BE2C (cell line): ENCODE data around the gene ZNF835.

Source experiments
- DNase-seq: peaks from one replicate; pipeline ENCODE4 v3.0.0-alpha.2; 2020
- H3K27me3 ChIP-seq: fragments of 250-450 bp; sonication (Bioruptor Pico); 2 replicates; pipeline ENCODE4 v1.5.1; 2020; ENCODE audit warnings: mild to moderate bottlenecking
- H3K36me3 ChIP-seq: fragments of 250-450 bp; sonication (Bioruptor Pico); 2 replicates; pipeline ENCODE4 v1.5.1; 2020; ENCODE audit warnings: mild to moderate bottlenecking
- H3K4me1 ChIP-seq: fragments of 250-450 bp; sonication (Bioruptor Pico); 2 replicates; pipeline ENCODE4 v1.5.1; 2020
- H3K4me3 ChIP-seq: 2 replicates; pipeline ENCODE4 v1.5.1; 2011; ENCODE audit warnings: low read depth, low read length
- H3K9me3 ChIP-seq: fragments of 250-450 bp; sonication (Bioruptor Pico); 2 replicates; pipeline ENCODE4 v1.5.1; 2020
- TF ChIP-seq, protein P1 (sequence below): IDR thresholded peaks from 2 replicates; pipeline ENCODE4 v1.5.1; 2012; ENCODE audit warnings: mild to moderate bottlenecking, low read depth, low read length

ZNF835 gene

DNA sequence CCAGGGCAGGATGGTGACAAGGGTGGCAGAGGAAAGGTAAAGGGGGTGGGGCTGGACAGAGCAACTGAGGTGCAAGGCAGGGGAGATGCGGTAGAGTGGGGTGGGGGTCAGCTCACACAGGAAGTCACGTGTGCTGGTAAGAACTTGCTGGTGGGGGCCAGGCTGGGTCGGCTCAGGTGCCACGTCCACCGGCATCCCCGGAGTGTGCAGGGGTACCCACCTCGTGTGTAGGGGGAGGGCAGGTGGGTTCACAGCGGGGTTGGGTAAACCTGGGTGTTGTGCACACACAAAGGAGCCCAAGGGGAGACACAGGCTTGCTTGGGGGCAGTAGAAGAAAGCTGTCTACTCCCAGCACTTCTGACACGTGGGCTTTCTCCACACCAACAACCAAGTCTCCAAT, 2.9 kb downstream of the ZNF835 start:
- Histone ChIP-seq H3K4me3 (no peak overlapping the region), H3K36me3 (no peaks in the 10 kb centered on the region), H3K27me3 (no peaks in the 10 kb centered on the region), H3K9me3 (no peaks in the 10 kb centered on the region; the same call in 1 of the 2 replicates), H3K4me1 (no peaks in the 10 kb centered on the region)
- TF ChIP-seq, protein P1, sequence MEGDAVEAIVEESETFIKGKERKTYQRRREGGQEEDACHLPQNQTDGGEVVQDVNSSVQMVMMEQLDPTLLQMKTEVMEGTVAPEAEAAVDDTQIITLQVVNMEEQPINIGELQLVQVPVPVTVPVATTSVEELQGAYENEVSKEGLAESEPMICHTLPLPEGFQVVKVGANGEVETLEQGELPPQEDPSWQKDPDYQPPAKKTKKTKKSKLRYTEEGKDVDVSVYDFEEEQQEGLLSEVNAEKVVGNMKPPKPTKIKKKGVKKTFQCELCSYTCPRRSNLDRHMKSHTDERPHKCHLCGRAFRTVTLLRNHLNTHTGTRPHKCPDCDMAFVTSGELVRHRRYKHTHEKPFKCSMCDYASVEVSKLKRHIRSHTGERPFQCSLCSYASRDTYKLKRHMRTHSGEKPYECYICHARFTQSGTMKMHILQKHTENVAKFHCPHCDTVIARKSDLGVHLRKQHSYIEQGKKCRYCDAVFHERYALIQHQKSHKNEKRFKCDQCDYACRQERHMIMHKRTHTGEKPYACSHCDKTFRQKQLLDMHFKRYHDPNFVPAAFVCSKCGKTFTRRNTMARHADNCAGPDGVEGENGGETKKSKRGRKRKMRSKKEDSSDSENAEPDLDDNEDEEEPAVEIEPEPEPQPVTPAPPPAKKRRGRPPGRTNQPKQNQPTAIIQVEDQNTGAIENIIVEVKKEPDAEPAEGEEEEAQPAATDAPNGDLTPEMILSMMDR, result no peak
- DNase-seq, result no peak

DNA sequence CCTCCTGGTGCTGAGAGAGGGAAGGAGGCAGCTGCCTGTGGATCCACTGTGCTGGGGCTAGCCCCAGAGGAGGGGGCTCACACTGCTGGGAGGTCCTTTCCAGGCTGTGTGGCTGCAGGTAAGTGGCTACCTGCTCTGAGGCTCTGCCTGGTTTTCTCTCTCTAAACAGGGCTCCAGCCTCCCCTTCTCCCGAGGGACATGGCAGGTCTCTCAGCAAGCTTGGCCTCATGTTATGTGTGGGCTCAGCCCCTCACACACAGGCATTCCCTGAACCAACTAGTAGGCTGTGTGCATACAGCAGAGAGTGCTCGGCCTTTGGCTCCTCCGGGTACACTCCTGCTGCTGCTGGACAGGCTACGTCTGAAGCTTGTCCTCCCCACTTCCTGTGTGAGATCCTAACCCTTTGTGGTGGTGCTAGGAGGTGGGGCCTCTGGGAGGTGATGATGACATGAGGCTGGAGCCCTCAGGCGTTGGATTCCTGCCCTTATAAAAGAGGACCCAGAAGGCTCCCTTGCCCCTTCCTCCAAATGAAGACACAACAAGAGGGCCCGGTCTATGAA, 4.2 kb downstream of the ZNF835 start:
- DNase-seq, result no peak
- no peak overlapping the region for H3K4me3 ChIP-seq
- no peaks in the 10 kb centered on the region for H3K36me3 ChIP-seq
- H3K9me3 ChIP-seq, result no peaks in the 10 kb centered on the region; the same call in 1 of the 2 replicates
- H3K27me3 ChIP-seq, result no peaks in the 10 kb centered on the region
- TF ChIP-seq, protein P1, result no peak
- no peaks in the 10 kb centered on the region for H3K4me1 ChIP-seq

DNA sequence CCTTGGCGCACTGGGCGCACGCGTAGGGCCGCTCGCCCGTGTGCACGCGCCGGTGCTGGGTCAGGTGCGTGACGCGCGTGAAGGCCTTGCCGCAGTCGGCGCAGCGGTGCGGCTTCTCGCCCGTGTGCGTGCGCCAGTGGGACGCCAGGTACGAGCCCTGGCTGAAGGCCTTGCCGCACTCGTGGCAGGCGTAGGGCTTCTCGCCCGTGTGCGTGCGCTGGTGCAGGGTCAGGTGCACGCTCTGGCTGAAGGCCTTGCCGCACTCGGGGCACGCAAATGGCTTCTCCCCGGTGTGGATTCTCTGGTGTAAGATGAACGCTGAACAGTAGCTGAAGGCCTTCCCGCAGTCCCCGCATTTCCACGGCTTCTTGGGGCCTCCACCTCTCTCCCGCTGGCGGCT, 7.0 kb downstream of the ZNF835 start:
- DNase-seq, result no peak
- H3K36me3 ChIP-seq, result no peaks in the 10 kb centered on the region
- H3K4me1 ChIP-seq, result no peaks in the 10 kb centered on the region
- H3K4me3 ChIP-seq, result no peak overlapping the region
- no peaks in the 10 kb centered on the region; the same call in none of the 2 replicates for H3K9me3 ChIP-seq
- TF ChIP-seq, protein P1, result no peak
- H3K27me3 ChIP-seq, result no peaks in the 10 kb centered on the region

DNA sequence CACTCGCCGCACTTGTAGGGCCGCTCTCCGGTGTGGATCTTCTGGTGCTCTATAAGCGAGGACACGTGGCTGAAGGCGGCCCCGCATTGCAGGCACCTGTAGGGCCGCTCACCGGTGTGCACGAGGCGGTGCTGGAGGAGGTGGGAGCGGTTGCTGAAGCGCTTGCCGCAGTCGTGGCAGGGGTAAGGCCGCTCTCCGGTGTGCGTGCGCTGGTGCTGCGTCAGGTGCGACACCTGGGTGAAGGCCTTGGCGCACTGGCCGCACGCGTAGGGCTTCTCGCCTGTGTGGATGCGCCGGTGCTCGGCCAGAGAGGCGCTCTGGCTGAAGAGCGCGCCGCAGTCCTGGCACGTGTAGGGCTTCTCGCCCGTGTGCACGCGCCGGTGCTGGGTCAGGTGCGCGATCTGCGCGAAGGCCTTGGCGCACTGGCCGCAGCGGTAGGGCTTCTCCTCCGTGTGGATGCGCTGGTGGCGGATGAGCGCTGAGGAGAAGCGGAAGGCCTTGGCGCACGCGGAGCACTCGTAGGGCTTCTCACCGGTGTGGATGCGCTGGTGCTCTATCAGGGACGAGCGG, 7.5 kb downstream of the ZNF835 start:
- no peak for DNase-seq
- Histone ChIP-seq H3K4me1 (no peaks in the 10 kb centered on the region), H3K4me3 (no peak overlapping the region), H3K36me3 (no peaks in the 10 kb centered on the region), H3K9me3 (no peaks in the 10 kb centered on the region; the same call in none of the 2 replicates), H3K27me3 (no peaks in the 10 kb centered on the region)
- TF ChIP-seq, protein P1, result no peak

DNA sequence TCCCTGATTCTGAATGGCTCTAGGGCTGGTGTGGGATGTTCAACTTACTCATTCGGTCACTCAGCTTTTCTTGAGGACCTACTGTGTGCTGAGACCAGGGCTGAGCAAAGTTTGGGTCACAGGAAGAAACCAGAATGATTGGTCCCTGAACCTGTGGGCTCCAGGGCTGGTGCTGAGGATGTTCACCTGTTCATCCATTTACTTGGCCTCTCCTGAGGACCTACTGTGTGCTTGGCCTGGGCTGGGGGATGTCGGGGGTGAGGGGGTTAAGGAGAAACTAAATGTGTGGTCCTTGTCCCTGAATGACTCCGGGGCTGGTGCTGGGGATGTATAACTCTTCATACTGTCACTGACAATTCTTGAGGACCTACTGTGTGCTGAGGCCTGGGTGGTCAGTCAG, 10.3 kb downstream of the ZNF835 start:
- Histone ChIP-seq H3K4me3 (no peak overlapping the region), H3K9me3 (no peaks in the 10 kb centered on the region; the same call in none of the 2 replicates), H3K36me3 (no peaks in the 10 kb centered on the region)

More for the DNA sequence above, 10.3 kb downstream of the ZNF835 start:
- DNase-seq, result no peak
- Histone ChIP-seq H3K4me1 (no peaks in the 10 kb centered on the region), H3K27me3 (no peaks in the 10 kb centered on the region)
- TF ChIP-seq, protein P1, result no peak
